ENCODE measurements around the gene MICAL2. TPM values are rescaled to one million over a fixed set of nuclear protein-coding genes. Genes with fewer than 3 reads are reported as not detected.

The MICAL2 gene
- total RNA-seq, 1 donor from 2014 or later, result 140 TPM

- DNase-seq (ENCODE audit: low read depth in 2 of 2), result peak in 1 of 2 donors; percentile 34
Measured at GRCh38 chr11:12094872-12095800, 15.3 kb upstream of the MICAL2 start.

DNA sequence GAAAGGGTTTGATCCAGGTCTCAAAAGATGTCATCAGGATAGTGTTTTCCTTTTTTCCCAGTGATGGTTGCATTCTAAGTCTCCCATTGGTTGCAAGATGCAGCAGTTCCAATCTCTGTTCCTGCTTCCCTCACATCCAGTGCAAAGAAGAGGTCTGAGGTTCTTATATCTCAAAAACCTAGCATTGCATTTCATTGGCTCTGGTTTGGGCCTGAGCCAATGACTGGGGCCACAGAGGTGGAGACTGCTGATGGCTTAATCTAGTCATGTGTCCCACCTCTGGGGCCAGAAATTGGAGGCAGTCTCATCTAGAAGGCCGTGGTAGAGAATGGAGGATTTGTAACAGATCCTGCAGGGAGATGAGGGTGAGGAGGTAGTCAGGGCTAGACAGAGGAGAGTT, 13.2 kb upstream of the MICAL2 start:
- no peak for DNase-seq (ENCODE audit: low read depth in 2 of 2)

DNA sequence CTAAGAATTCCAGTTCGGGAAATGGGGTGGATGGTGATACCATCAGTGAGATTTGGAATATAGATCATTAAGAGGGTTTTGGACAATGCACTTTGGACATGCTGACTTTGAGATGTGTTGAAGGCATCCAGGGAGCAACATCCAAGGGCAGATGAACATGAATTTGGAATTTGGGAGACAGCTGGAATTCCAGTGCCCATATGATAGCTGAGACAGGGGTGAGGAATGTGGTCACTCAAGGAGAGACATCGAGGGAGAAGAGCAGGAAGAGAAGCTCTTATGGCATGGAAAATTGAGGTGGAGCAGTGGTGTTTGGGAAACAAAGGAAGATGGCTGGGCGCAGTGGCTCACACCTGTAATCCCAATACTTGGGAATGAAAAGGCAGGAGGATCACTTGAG, 11.8 kb upstream of the MICAL2 start:
- DNase-seq (ENCODE audit: low read depth in 2 of 2), result no peak

GRCh38 chr11:12099132-12099873, 11.1 kb upstream of the MICAL2 start:
- DNase-seq (ENCODE audit: low read depth in 2 of 2), result peak in 1 of 2 donors; percentile 50

- DNase-seq (ENCODE audit: low read depth in 2 of 2), result no peak
Measured at GRCh38 chr11:12100429-12100828, 10.0 kb upstream of the MICAL2 start.

GRCh38 chr11:12100841-12101242, 9.5 kb upstream of the MICAL2 start:
- no peak for DNase-seq (ENCODE audit: low read depth in 2 of 2)

- DNase-seq (ENCODE audit: low read depth in 2 of 2), result no peak
Measured at GRCh38 chr11:12101318-12101717, 9.1 kb upstream of the MICAL2 start.

- DNase-seq (ENCODE audit: low read depth in 2 of 2), result no peak
Measured at GRCh38 chr11:12102588-12103410, 7.6 kb upstream of the MICAL2 start.

DNA sequence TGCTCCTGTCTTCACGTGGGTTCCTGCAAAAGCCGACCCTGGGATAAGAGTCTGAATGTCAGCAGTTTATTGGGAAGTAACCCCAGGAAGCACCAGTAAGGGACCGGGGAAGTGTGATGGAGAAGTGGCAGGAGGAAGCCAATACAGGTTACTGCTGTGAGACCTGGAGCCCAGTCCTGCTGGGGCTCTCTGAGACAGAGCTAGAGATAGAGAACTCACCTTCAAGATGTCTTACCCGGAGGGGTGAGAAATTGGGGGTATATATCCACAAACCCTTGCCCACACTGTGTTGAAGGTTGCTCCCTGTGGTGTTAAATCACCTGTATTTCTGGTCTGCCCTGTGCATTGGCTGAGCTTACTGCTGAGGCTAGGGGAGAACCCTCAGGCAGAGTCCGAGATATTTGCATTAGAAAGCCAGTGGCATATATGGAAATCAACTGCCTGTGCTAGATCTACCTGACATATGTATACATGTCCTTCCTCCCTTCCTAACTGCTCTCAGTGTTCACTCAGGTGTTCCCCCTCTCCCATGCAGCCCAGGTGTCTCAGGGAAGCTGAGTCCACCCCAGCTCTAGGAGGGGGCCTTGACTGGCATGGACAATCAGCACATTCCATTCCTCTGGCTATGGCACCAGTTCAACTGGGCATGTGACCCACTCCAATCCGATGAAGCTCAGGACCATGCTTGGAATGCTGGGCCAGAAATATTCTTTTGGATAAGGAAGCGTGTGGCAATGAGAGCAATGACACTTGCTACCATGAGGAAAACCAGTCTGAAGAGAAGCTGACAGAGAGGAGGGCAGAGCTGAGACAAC, 6.8 kb upstream of the MICAL2 start:
- no peak for DNase-seq (ENCODE audit: low read depth in 2 of 2)

- DNase-seq (ENCODE audit: low read depth in 2 of 2), result no peak
Measured at GRCh38 chr11:12105471-12105870, 4.9 kb upstream of the MICAL2 start.

GRCh38 chr11:12106101-12106500, 4.3 kb upstream of the MICAL2 start:
- no peak for DNase-seq (ENCODE audit: low read depth in 2 of 2)

- DNase-seq (ENCODE audit: low read depth in 2 of 2), result no peak
Measured at GRCh38 chr11:12106501-12106900, 3.9 kb upstream of the MICAL2 start.

GRCh38 chr11:12108875-12109453, 1.4 kb upstream of the MICAL2 start:
- no peak for DNase-seq (ENCODE audit: low read depth in 2 of 2)

DNA sequence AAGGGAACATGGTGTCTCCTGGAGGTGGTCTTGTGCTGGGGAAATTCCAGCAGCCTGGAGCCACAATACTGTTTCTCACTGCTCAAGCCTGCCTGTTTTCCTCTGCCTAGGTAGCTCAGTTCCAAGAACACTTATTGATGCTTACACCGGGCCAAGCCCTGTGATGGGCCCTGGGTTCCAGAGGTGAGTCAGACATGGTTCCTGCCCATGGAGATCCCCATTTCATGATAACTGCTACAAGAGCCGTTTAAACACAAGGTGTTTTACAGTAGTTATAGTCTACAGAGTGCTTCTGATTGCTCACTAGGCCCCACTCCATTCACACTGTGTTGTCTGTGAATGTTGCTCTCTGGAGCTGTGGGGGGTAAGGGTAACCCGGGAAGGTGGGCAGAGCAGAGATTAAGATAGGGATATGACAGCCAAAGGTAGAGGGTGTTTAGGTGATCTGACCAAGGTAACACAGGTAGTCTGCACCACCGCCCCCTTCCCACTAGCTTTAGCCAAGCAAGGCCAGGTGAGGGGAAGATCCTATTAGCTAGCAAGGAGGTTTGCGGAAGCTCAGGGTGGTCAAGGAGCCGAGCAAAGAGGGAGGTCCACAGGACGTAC, 696 bp upstream of the MICAL2 start:
- no peak for DNase-seq (ENCODE audit: low read depth in 2 of 2)

DNA sequence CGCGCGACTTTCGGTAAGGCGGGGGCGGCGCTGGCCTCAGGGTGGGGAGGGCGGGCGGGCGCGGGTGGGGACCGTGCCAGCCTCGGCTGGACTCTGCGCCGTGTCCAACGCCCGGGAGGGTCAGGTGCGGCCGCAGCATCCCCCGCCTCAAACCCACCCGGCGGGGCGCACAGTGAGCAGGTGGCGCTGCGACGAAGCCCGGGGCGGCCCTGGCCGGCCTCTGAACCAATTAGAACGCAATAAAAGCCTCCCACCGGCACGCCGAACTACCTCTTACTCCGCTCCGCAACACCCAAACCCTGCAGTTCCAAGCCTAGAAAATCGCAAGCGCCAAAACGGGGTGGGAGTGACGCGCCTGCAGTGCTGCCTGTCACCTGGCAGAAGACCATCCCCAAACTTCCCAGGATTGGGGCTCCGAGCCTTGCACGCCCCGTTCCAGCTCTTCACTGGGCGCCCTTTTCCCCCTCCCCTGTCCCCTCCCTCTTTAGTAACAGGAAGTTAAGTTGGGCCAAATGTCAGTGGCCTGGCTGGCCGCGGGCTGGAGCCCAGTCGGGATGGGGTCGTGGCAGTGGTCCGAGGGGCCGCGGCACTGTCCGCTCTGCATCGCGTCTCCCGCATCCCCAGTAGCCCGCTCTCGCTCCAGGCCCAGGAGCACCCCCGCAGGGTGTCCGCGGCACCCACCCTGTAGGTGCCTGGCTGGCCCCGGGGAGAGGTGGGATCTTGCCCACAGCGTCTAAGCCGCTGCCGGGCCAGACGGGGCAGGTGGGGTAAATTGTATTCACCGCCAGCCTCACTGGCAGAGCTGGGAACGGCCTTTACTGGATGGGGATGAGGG, 541 bp downstream of the MICAL2 start:
- DNase-seq (ENCODE audit: low read depth in 2 of 2), result peak; percentile 39 to 41

DNA sequence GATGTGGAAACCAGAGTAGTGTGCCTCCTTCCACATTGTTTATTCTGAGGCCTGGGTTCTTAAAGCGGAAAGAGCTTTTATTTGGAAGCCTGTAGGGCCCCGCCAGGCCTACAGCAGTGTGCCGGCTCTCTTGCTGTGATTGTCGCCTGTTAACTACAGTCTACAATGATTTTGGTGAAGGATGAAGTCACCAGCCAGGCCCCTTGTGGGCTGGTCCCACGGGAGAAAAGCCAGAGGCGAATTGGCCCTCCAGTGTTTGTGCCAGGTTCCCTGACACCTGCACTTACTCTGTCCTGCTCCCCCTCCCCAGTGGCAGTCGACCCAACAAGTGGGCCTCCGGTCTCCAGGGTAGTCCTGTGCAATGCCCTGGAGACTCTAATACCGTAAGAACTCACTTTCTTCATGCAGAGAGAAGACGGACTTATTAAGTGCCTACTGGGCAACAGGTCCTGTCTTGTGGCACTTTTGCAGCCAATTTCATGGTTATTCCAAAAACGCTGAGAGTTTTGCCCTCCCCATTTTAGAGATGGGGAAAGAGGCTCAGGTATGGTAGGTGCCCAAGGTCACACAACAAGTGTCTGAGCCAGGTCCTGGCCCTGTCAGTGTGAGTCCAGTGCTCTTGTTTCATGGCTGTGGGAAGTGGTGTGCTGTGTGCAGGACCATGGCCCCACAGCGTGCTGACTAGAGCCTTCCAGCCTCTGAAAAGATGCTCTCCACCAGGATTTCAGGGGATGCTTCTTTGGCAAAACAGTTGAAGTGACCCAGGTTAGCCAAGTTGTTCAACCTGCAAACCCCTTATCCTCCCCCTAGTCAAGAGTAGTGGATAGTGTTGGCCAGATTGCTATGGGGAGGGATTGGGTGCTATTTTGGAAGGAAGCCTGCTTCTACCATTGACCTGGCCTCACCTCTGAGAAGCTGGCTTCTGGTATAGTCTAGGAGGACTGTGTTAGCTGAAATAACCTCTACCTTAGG, 1.4 kb downstream of the MICAL2 start:
- peak in 1 of 2 donors; percentile 28 for DNase-seq (ENCODE audit: low read depth in 2 of 2)

- DNase-seq (ENCODE audit: low read depth in 2 of 2), result no peak
Measured at GRCh38 chr11:12112750-12113149, 2.4 kb downstream of the MICAL2 start.

DNA sequence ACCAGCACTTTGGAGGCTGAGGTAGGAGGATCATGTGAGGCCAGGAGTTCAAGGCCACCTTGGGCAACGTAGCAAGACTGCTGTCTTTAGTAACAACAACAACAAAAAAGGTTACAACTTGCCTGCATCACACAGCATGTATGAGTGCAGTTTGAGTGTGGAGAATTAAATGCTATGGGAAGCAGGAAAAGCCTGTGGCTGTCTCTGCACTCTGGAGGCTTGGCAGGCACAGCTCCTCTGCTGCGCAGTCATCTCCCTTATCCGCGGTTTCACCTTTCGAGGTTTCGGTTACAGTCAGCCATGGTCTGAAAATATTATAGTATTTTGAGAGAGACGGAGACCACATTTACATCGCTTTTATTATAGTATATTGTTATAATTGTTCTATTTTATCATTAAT, 2.9 kb downstream of the MICAL2 start:
- peak; percentile 42 to 65 for DNase-seq (ENCODE audit: low read depth in 2 of 2)
